Measurements from ENCODE around the gene CTNNA1. TPM values are rescaled to one million over a fixed set of nuclear protein-coding genes. Genes with fewer than 3 reads are reported as not detected.

CTNNA1 gene
- total RNA-seq, 1 donor from 2014 or later, result 359 TPM

DNA sequence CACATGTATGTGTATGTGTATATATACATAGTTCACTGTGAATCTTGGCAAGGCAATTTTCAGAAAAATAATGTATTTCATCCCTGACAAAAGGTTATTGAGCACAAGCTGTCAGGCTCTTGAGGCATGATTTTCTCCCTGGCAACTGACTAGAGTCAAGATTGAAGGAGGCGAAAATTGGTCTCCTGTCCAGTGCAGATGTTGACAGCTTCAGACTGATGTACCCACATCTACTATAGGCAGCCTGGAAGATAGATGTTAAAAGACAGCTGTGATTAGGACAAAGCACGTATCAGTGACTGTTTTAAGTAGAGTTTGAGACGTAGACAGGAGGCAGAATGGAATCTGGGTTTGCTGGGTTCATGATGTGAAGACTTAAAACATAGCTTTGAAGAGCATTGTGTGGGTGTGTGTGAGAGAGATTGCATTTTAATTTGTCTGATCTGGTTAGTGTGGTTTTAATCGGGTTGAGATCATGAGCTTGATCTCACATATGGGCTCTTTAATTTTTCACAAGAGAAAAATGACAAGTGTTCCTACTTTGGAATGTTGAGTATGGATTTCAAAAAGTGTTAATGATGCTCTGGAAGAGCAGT, 39.1 kb downstream of the CTNNA1 start:
- H3K4me3 Mint-ChIP-seq (ENCODE audit: unreplicated experiment), result no peak overlapping the region
- H2AFZ ChIP-seq (ENCODE audit: low read depth, low read length), result no peak overlapping the region
- peaks cover 7% of the 10 kb centered on the region for H3K36me3 Mint-ChIP-seq (ENCODE audit: low read depth, unreplicated experiment)
- H3K9me3 Mint-ChIP-seq (ENCODE audit: unreplicated experiment), result no peaks in the 10 kb centered on the region
- DNase-seq (ENCODE audit: low read depth) (peak; percentile 74), FAIRE-seq (no peak)
- peaks cover 18% of the 10 kb centered on the region for H3K4me1 ChIP-seq (ENCODE audit: insufficient read depth, low read length)
- H3K79me2 ChIP-seq (ENCODE audit: insufficient read depth, low read length), result peaks cover 90% of the 10 kb centered on the region
- TF ChIP-seq EZH2 (IDR thresholded peaks at IDR 0.05; ENCODE audit: insufficient read depth, low read length) (no peak), CTCF (IDR thresholded peaks at IDR 0.05; ENCODE audit: insufficient read depth, low read depth, low read length) (no peak)
- H3K27ac Mint-ChIP-seq (ENCODE audit: unreplicated experiment), result peak overlapping the region; percentile 70
- H3K9me3 ChIP-seq (ENCODE audit: insufficient read depth, low read depth, low read length), result no peaks in the 10 kb centered on the region
- H3K9ac ChIP-seq (ENCODE audit: low read length), result no peak overlapping the region
- no peaks in the 10 kb centered on the region for H3K27me3 Mint-ChIP-seq (ENCODE audit: low read depth, unreplicated experiment)
- H3K4me3 ChIP-seq (ENCODE audit: insufficient read depth, low read depth, low read length), result no peak overlapping the region
- H4K20me1 ChIP-seq (ENCODE audit: insufficient read depth, low read length), result peaks cover 83% of the 10 kb centered on the region
- peaks cover 4% of the 10 kb centered on the region for H3K36me3 ChIP-seq (ENCODE audit: insufficient read depth, low read length)
- H3K27me3 ChIP-seq (ENCODE audit: insufficient read depth, low read length), result no peaks in the 10 kb centered on the region
- peaks cover 47% of the 10 kb centered on the region for H3K4me1 Mint-ChIP-seq (ENCODE audit: low read depth, unreplicated experiment)
- no peak overlapping the region for H3K4me2 ChIP-seq (ENCODE audit: low read length)
- no peak overlapping the region for H3K27ac ChIP-seq (ENCODE audit: low read depth, low read length)

- no peaks in the 10 kb centered on the region for H3K27me3 Mint-ChIP-seq (ENCODE audit: low read depth, unreplicated experiment)
Measured at GRCh38 chr5:138793575-138793974, 40.4 kb downstream of the CTNNA1 start.

More at GRCh38 chr5:138793575-138793974, 40.4 kb downstream of the CTNNA1 start:
- no peak overlapping the region for H3K9ac ChIP-seq (ENCODE audit: low read length)
- Mint-ChIP-seq H3K4me1 (ENCODE audit: low read depth, unreplicated experiment) (peaks cover 55% of the 10 kb centered on the region), H3K9me3 (ENCODE audit: unreplicated experiment) (no peaks in the 10 kb centered on the region), H3K27ac (ENCODE audit: unreplicated experiment) (no peak overlapping the region), H3K36me3 (ENCODE audit: low read depth, unreplicated experiment) (peaks cover 7% of the 10 kb centered on the region), H3K4me3 (ENCODE audit: unreplicated experiment) (no peak overlapping the region)
- H3K4me1 ChIP-seq (ENCODE audit: insufficient read depth, low read length), result peaks cover 18% of the 10 kb centered on the region
- FAIRE-seq (no peak), DNase-seq (ENCODE audit: low read depth) (no peak)
- no peak overlapping the region for H2AFZ ChIP-seq (ENCODE audit: low read depth, low read length)
- H4K20me1 ChIP-seq (ENCODE audit: insufficient read depth, low read length), result peaks cover 83% of the 10 kb centered on the region
- peaks cover 4% of the 10 kb centered on the region for H3K36me3 ChIP-seq (ENCODE audit: insufficient read depth, low read length)
- no peak overlapping the region for H3K4me2 ChIP-seq (ENCODE audit: low read length)
- H3K79me2 ChIP-seq (ENCODE audit: insufficient read depth, low read length), result peaks cover 90% of the 10 kb centered on the region
- H3K9me3 ChIP-seq (ENCODE audit: insufficient read depth, low read depth, low read length), result no peaks in the 10 kb centered on the region
- no peak for TF ChIP-seq CTCF (IDR thresholded peaks at IDR 0.05; ENCODE audit: insufficient read depth, low read depth, low read length)
- no peak for TF ChIP-seq EZH2 (IDR thresholded peaks at IDR 0.05; ENCODE audit: insufficient read depth, low read length)
- no peak overlapping the region for H3K27ac ChIP-seq (ENCODE audit: low read depth, low read length)
- H3K27me3 ChIP-seq (ENCODE audit: insufficient read depth, low read length), result no peaks in the 10 kb centered on the region
- H3K4me3 ChIP-seq (ENCODE audit: insufficient read depth, low read depth, low read length), result no peak overlapping the region

All from astrocyte (in vitro differentiated cells and primary cell).